Pancreas (tissue), 10 donors: ENCODE data around the gene STUM. TPM values are rescaled to one million over a fixed set of nuclear protein-coding genes. Genes with fewer than 3 reads are reported as not detected.
A peak's percentile ranks its signal among the peaks of the same experiment; 100 is the strongest.

Source experiments
- ATAC-seq, 4 donors: fragments of 200-7000 bp; cut with Tn5 transposase; one replicate each; pipeline versions ENCODE4 v1.8.0 to v1.9.1; 2020; ENCODE audit warnings: mild to moderate bottlenecking in 4 of 4, moderate library complexity in 4 of 4
- DNase-seq, 6 donors: peaks; one replicate each; pipeline ENCODE4 v3.0.0-alpha.2; 2020
- FAIRE-seq: peaks from 2 replicates; lab custom pipeline; 2012; peaks lifted over from hg19 to GRCh38; lab: Jason Lieb, UNC
- H3K27ac ChIP-seq, 4 donors: fragments of 200-600 bp; sonication (generic); 1 replicate in 3 of 4; 2 replicates in 1 of 4; pipeline versions ENCODE4 v1.5.0 to v1.8.0; 2020
- H3K27me3 ChIP-seq, 4 donors: fragments of 200-600 bp; one replicate each; pipeline ENCODE4 v1.8.0; 2021
- H3K36me3 ChIP-seq, 3 donors: fragments of 200-600 bp; sonication (generic) in 1 of 3; one replicate each; pipeline versions ENCODE4 v1.5.0 to v1.8.0; 2020 to 2021
- H3K4me1 ChIP-seq, 3 donors: fragments of 200-600 bp; one replicate each; pipeline ENCODE4 v1.8.0; 2021
- H3K4me3 ChIP-seq, 4 donors: fragments of 200-600 bp; sonication (generic) in 2 of 4; one replicate each; pipeline versions ENCODE4 v1.5.0 to v1.8.0; 2020 to 2021
- H3K9me3 ChIP-seq, 4 donors: fragments of 200-600 bp; one replicate each; pipeline ENCODE4 v1.8.0; 2021
- WGBS, 2 donors: extraction: QIAGEN DNeasy Blood & Tissue Kit; methylation state at CpG; one replicate each; pipeline ENCODE4 v1.1.7; 2013; 5-methylcytosine and 5-hydroxymethylcytosine counted together
- intact Hi-C, 3 donors: fragments of 100-400 bp; cut with DNase I; formaldehyde crosslinking; loops; one replicate each; pipeline versions ENCODE4 v1.11.1 to v1.14.2; 2022
- polyA plus RNA-seq, 2 donors: library from polyadenylated mRNA; stranded (reverse); fragments of 200-250 nt; gene quantifications; one replicate each; pipeline ENCODE4 v1.2.3, GENCODE V29; 2013
- total RNA-seq, 6 donors: library from RNA; stranded (reverse); fragmentation: NEBNext Ultra II Directional in 4 of 6; extraction: Animal tissue kit (Norgen Biotek cat#: 25700) in 4 of 6; gene quantifications; one replicate each; pipeline versions ENCODE4 v1.2.1 to v1.2.4, GENCODE V29; 2021 to 2023
- TF ChIP-seq, protein P1 (sequence below), 4 donors: fragments of 200-600 bp; sonication (generic) in 3 of 4; IDR thresholded peaks; one replicate each; pipeline versions ENCODE4 v1.5.0 to v1.8.0; 2021; ENCODE audit warnings: antibody characterized with exemption in 4 of 4
- donor health status: healthy with polysubstance abuse.
- donor health status: DM: no; HTN: no; CAD: no; lungs with moderate emphysema.
- donor health status: DM: no; HTN: no; CAD: no.
- donor health status: control.
- donor health status: control.
- donor health status: Bipolar disorder and iron deficiency.
- donor health status: DM: yes; HTN: yes; CAD: no.
- donor health status: DM: no; HTN: no; CAD: no.
- donor health status: DM: no; HTN: no; CAD: no.
- donor health status: DM: yes; HTN: yes; CAD: no.

STUM gene
- total and polyA plus RNA-seq, 8 donors, result 0.32 to 1.2 (median 0.56) TPM

GRCh38 chr1:226535666-226536065 is 12.9 kb upstream of the STUM start:
- Histone ChIP-seq H3K9me3 (no peaks in the 10 kb centered on the region), H3K36me3 (no peaks in the 10 kb centered on the region), H3K27ac (no peak overlapping the region), H3K27me3 (no peaks in the 10 kb centered on the region), H3K4me3 (no peak overlapping the region), H3K4me1 (peaks cover 4 to 10% (median 7%) of the 10 kb centered on the region in 3 donors)
- DNase-seq (no peak), ATAC-seq (no peak), FAIRE-seq (no peak)
- WGBS, 2 donors, result 83 to 84% methylated on average over 9 of the region's 9 CpGs
- intact Hi-C loops, result no loop called here
- TF ChIP-seq, protein P1, sequence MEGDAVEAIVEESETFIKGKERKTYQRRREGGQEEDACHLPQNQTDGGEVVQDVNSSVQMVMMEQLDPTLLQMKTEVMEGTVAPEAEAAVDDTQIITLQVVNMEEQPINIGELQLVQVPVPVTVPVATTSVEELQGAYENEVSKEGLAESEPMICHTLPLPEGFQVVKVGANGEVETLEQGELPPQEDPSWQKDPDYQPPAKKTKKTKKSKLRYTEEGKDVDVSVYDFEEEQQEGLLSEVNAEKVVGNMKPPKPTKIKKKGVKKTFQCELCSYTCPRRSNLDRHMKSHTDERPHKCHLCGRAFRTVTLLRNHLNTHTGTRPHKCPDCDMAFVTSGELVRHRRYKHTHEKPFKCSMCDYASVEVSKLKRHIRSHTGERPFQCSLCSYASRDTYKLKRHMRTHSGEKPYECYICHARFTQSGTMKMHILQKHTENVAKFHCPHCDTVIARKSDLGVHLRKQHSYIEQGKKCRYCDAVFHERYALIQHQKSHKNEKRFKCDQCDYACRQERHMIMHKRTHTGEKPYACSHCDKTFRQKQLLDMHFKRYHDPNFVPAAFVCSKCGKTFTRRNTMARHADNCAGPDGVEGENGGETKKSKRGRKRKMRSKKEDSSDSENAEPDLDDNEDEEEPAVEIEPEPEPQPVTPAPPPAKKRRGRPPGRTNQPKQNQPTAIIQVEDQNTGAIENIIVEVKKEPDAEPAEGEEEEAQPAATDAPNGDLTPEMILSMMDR (IDR thresholded peaks at IDR 0.05), result no peak

GRCh38 chr1:226541231-226541630 is 7.3 kb upstream of the STUM start:
- H3K9me3 ChIP-seq, result no peaks in the 10 kb centered on the region
- intact Hi-C loops, result no loop called here
- DNase-seq, result no peak

DNA sequence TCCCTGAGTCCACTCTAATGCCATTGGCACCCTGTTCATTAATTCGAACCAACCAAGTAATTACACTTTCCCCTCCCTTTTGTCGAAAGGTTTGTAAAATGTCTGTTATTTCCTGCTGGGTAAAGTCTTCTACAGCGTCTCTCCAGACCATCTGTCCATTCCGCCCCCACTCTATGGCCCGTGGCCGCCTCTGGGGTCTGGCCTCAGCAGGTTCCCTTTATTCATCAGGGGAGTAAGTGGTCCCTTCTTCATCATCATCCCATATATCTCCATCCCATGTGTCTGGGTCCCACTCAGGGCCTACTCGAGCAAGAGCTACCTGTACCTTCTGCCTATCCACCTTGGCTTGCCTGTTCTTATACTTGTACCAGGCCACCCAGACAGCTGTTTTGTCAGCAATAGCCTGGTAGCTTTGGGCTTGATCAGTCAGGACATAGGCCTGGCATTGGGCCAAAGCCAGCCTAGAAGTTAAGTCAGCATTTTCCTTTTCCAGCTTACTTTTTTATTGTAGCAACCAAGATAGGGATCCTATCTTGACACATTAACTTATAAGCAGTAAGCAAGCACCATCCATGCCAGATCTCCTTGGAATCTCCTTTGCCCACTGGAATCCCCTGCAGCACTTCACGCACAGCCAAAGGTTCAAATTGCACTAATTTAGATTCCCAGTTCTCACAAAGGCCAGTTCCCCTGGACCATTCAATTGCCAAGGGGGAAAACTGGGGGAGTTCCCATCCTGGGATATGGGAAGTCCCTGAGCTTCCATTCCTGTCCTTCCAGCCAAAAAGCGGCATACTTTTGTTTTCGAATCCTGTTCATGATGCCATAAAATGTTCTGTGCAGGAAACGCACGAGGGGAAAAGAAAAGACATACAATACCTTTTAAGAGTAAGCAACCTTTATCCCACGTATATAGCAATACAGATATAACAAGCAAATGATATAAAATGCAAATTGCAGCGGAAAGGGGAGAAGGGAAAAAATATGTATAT is 6.6 kb upstream of the STUM start:
- 81 to 84% methylated on average over 14 of the region's 14 CpGs for WGBS, 2 donors
- H3K4me3 ChIP-seq, result no peak overlapping the region
- H3K27ac ChIP-seq, result peak overlapping the region in 3 of 4 donors; percentile 3 to 67 (median 48)
- H3K9me3 ChIP-seq, result no peaks in the 10 kb centered on the region
- TF ChIP-seq, protein P1 (IDR thresholded peaks at IDR 0.05), result no peak
- peaks cover 8 to 18% (median 10%) of the 10 kb centered on the region in 3 donors for H3K4me1 ChIP-seq
- ATAC-seq (peak; percentile 49 to 63 (median 56)), FAIRE-seq (no peak), DNase-seq (peak; percentile 61 to 84 (median 72))
- intact Hi-C loops, result no loop called here
- H3K36me3 ChIP-seq, result no peaks in the 10 kb centered on the region
- no peaks in the 10 kb centered on the region for H3K27me3 ChIP-seq

More at GRCh38 chr1:226541231-226541630, 7.3 kb upstream of the STUM start:
- no peak overlapping the region for H3K27ac ChIP-seq
- peaks cover 8 to 18% (median 10%) of the 10 kb centered on the region in 3 donors for H3K4me1 ChIP-seq
- no peaks in the 10 kb centered on the region for H3K36me3 ChIP-seq
- H3K27me3 ChIP-seq, result no peaks in the 10 kb centered on the region
- no peak for FAIRE-seq
- ATAC-seq, result no peak
- WGBS, 2 donors, result 89 to 90% methylated on average over 4 of the region's 4 CpGs
- TF ChIP-seq, protein P1 (IDR thresholded peaks at IDR 0.05), result no peak
- no peak overlapping the region for H3K4me3 ChIP-seq

DNA sequence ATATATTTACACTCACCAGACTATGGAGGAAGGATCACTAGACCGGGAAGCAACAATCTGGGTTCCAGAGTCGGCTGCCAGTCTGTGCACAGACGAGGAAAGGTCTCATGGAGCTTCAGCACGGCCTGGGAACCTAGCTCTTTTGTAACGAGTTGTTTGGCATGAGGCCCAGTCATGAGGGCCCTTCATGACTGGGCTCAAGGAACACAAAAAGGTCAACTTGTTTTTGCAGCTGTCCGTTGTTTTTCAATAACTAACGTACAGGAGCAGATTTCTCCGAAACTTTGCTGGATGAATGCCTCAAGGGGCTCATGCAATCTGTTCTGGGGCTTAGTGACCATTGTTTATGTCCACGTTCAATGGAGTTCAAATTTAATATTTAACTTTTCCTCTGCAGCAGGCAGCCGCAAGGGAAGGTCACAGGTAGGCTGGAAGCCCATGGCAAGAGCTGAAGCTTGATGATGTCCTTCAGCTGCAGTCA is 5.9 kb upstream of the STUM start:
- intact Hi-C loops, result no loop called here
- Histone ChIP-seq H3K27ac (peak overlapping the region; percentile 3 to 67 (median 32)), H3K4me3 (no peak overlapping the region), H3K36me3 (no peaks in the 10 kb centered on the region), H3K4me1 (peaks cover 8 to 18% (median 10%) of the 10 kb centered on the region in 3 donors), H3K9me3 (no peaks in the 10 kb centered on the region), H3K27me3 (no peaks in the 10 kb centered on the region)
- TF ChIP-seq, protein P1 (IDR thresholded peaks at IDR 0.05), result no peak
- FAIRE-seq, result no peak
- ATAC-seq, result peak; percentile 80 to 85 (median 82)
- peak in 4 of 6 donors; percentile 46 to 60 (median 56) for DNase-seq
- WGBS, 2 donors, result 7 to 11% methylated on average over 10 of the region's 10 CpGs
